CD4-positive, alpha-beta memory T cell (primary cell): ENCODE data around the gene RNF175. TPM values are rescaled to one million over a fixed set of nuclear protein-coding genes. Genes with fewer than 3 reads are reported as not detected.

Source experiments
- CTCF ChIA-PET: fragments of 350-600 bp; sonication (Branson Sonifier 250); formaldehyde crosslinking; loops from one replicate; lab custom pipeline; 2021; ENCODE audit warnings: inconsistent platforms; ENCODE audit not compliant: partially characterized antibody; lab: Charles Lee
- POLR2A ChIA-PET: fragments of 350-600 bp; sonication (Branson Sonifier 250); formaldehyde crosslinking; loops from one replicate; lab custom pipeline; 2021; ENCODE audit not compliant: partially characterized antibody; lab: Charles Lee
- DNase-seq, 5 donors: peaks; one replicate each; pipeline versions ENCODE4 v3.0.0 to v3.0.0-alpha.2; 2020 to 2022; ENCODE audit warnings: mixed read lengths in 1 of 5
- H3K27ac ChIP-seq: one replicate; pipeline ENCODE4 v1.7.0; 2013; ENCODE audit warnings: low read depth, low read length
- H3K27me3 ChIP-seq: 2 replicates; pipeline ENCODE4 v1.7.0; 2013; ENCODE audit warnings: mild to moderate bottlenecking, low read length, moderate library complexity; ENCODE audit not compliant: insufficient read depth
- H3K36me3 ChIP-seq: 2 replicates; pipeline ENCODE4 v1.7.0; 2013; ENCODE audit warnings: mild to moderate bottlenecking, low read length, moderate library complexity; ENCODE audit not compliant: insufficient read depth
- H3K4me1 ChIP-seq: 2 replicates; pipeline ENCODE4 v1.7.0; 2013; ENCODE audit warnings: mild to moderate bottlenecking, low read length, moderate library complexity; ENCODE audit not compliant: insufficient read depth
- H3K4me3 ChIP-seq, 2 donors: one replicate each; pipeline ENCODE4 v1.7.0; 2013; ENCODE audit warnings: low read length in 2 of 2, mild to moderate bottlenecking in 1 of 2
- H3K9me3 ChIP-seq, 2 donors: one replicate each; pipeline ENCODE4 v1.7.0; 2013; ENCODE audit warnings: low read length in 2 of 2, control low read depth in 1 of 2; ENCODE audit not compliant: control insufficient read depth in 1 of 2
- H3K27ac Mint-ChIP-seq, 7 donors: one replicate each; pipeline ENCODE4 v1.8.0; 2020 to 2021; ENCODE audit warnings: mixed read lengths in 7 of 7, mild to moderate bottlenecking in 6 of 7, inconsistent platforms in 3 of 7, moderate library complexity in 3 of 7
- H3K27me3 Mint-ChIP-seq, 2 donors: one replicate each; pipeline ENCODE4 v1.8.0; 2020 to 2021; ENCODE audit warnings: mixed read lengths in 2 of 2
- H3K36me3 Mint-ChIP-seq, 2 donors: one replicate each; pipeline ENCODE4 v1.8.0; 2020 to 2021; ENCODE audit warnings: mixed read lengths in 2 of 2, inconsistent platforms in 1 of 2, mild to moderate bottlenecking in 1 of 2
- H3K4me1 Mint-ChIP-seq, 4 donors: one replicate each; pipeline ENCODE4 v1.8.0; 2020 to 2021; ENCODE audit warnings: mixed read lengths in 4 of 4, mild to moderate bottlenecking in 1 of 4
- H3K4me3 Mint-ChIP-seq, 8 donors: one replicate each; pipeline ENCODE4 v1.8.0; 2020 to 2021; ENCODE audit warnings: mixed read lengths in 8 of 8, mild to moderate bottlenecking in 7 of 8, moderate library complexity in 6 of 8, inconsistent platforms in 3 of 8
- H3K9me3 Mint-ChIP-seq, 8 donors: one replicate each; pipeline ENCODE4 v1.8.0; 2020 to 2021; ENCODE audit warnings: mixed read lengths in 8 of 8, mild to moderate bottlenecking in 5 of 8, inconsistent platforms in 3 of 8, moderate library complexity in 1 of 8
- intact Hi-C: fragments of 100-400 bp; cut with micrococcal nuclease; formaldehyde crosslinking; loops from one replicate; pipeline ENCODE4 v1.15.1; 2023
- polyA plus RNA-seq, 2 donors: library from polyadenylated mRNA; unstranded; fragments of 300-500 nt; fragmentation: Illumina TruSeq; gene quantifications; one replicate each; pipeline ENCODE4 v1.2.3, GENCODE V29; 2021
- total RNA-seq, 2 experiments: library from RNA; stranded (reverse); gene quantifications; one replicate each; pipeline ENCODE4 v1.2.3, GENCODE V29; 2021

Gene RNF175
- total RNA-seq (under 1 TPM; 0.67 TPM), polyA plus RNA-seq (under 1 TPM; 0.24 to 0.59 TPM)

DNA sequence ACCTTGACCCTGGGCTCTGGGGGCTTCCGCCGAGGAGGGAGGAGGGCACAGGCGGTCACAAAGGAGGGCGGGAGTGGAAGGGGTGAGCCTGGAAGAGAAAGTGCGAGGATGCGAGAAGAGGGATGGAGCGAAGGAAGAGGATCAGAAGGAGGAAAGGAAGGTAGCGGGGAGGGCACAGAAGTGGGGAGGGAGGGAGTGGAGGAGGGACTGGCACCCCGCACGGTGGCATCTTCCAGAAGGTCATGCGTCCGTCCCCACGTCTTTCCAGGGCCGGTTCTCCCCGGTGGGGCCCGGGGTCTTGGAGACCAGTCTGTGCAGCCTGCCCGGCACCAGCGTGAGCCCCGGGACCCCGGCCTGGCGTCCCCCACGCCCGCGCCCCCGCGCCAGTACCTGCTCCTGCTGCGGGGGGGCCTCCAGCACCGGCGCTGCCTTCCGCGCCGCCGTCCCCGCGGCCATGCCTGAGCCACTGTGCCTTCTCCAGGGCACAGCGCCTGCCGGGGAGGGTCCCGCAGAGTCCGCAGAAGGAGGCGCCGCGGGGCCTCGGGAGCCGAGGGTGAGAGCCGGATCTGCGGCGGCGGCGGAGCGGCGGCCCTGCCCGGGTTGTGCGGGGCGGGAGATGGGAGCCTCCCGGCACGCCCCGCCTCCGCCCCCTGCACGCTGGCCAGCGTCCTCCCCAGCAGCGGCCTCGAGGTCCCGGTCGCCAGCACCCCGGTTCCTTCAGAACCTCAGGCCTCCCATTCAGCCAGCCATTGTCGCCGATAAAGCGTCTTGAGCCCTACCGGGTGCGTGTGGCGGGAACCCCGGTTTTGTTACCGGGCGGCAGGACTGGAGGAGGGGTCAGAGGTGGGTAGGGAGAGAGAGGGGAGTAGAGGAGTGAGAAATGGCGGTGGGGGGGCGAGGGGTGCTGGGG is at the start of gene RNF175:
Gene RNF175 (minus strand): TSS at position 618 of the 910 bp plus-strand sequence. CDS start 162 bp downstream, at position 456.
- peaks cover 0 to 8% (median 0%) of the 10 kb centered on the region in 8 donors for H3K9me3 Mint-ChIP-seq
- POLR2A ChIA-PET: no interaction called here
- Histone ChIP-seq H3K27me3 (peaks cover 14% of the 10 kb centered on the region), H3K4me3 (no peak within 1 kb of the TSS), H3K9me3 (no peaks in the 10 kb centered on the region), H3K4me1 (peaks cover 4% of the 10 kb centered on the region), H3K27ac (no peak within 1 kb of the TSS), H3K36me3 (no peaks in the 10 kb centered on the region)
- no peaks in the 10 kb centered on the region for H3K36me3 Mint-ChIP-seq
- no peak for DNase-seq
- H3K4me3 Mint-ChIP-seq: peak within 1 kb of the TSS; percentile 49 to 72 (median 66)
- H3K27ac Mint-ChIP-seq: no peak within 1 kb of the TSS
- intact Hi-C loops: no loop called here
- CTCF ChIA-PET: no interaction called here
- H3K4me1 Mint-ChIP-seq: peaks cover 8 to 20% (median 11%) of the 10 kb centered on the region in 4 donors
- H3K27me3 Mint-ChIP-seq: peaks cover 23 to 44% of the 10 kb centered on the region in 2 donors

- DNase-seq: peak in 4 of 5 donors; percentile 57 to 69 (median 62)
- no peaks in the 10 kb centered on the region for H3K9me3 ChIP-seq
- H3K36me3 ChIP-seq: no peaks in the 10 kb centered on the region
- POLR2A ChIA-PET: no interaction called here
- no peak overlapping the region for H3K4me3 ChIP-seq
- H3K4me1 ChIP-seq: peaks cover 18% of the 10 kb centered on the region
- CTCF ChIA-PET: no interaction called here
- H3K27me3 ChIP-seq: no peaks in the 10 kb centered on the region
- peak overlapping the region in 2 of 7 donors; percentile 9 to 30 for H3K27ac Mint-ChIP-seq
- H3K4me1 Mint-ChIP-seq: peaks cover 17 to 22% (median 18%) of the 10 kb centered on the region in 4 donors
- H3K36me3 Mint-ChIP-seq: no peaks in the 10 kb centered on the region
- H3K4me3 Mint-ChIP-seq: peak overlapping the region in 4 of 8 donors; percentile 10 to 79 (median 33)
- no peak overlapping the region for H3K27ac ChIP-seq
- no peaks in the 10 kb centered on the region for H3K9me3 Mint-ChIP-seq
- peaks cover 1 to 2% of the 10 kb centered on the region in 2 donors for H3K27me3 Mint-ChIP-seq
- intact Hi-C loops: no loop called here
Observed at GRCh38 chr4:153809307-153809706, 49.5 kb upstream of the RNF175 start.

DNA sequence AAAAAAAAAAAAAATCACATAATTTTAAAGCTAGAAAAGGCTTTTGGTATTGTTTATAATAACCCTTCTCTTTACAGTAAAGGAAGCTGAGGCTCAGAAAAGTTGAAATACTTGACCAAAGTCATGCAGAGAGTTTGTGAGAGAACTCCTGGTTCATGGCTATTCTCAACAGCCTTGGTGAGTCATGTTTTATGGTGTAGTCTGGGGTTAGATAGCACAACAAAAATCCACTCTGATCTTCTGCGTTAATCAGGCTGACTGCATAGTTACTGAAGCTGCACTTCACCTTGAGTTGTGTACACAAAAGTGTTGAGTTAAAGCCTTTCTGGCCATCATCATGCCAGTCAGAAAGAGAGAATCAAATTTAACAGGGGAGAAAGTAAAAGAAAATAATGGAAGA is 48.4 kb upstream of the RNF175 start:
- Mint-ChIP-seq H3K27ac (no peak overlapping the region), H3K9me3 (no peaks in the 10 kb centered on the region), H3K36me3 (no peaks in the 10 kb centered on the region), H3K27me3 (peaks cover 1 to 2% of the 10 kb centered on the region in 2 donors), H3K4me3 (peak overlapping the region in 2 of 8 donors; percentile 39 to 43), H3K4me1 (peaks cover 17 to 22% (median 17%) of the 10 kb centered on the region in 4 donors)
- Histone ChIP-seq H3K27me3 (no peaks in the 10 kb centered on the region), H3K27ac (no peak overlapping the region), H3K4me1 (peaks cover 18% of the 10 kb centered on the region), H3K36me3 (no peaks in the 10 kb centered on the region), H3K4me3 (no peak overlapping the region), H3K9me3 (no peaks in the 10 kb centered on the region)
- ChIA-PET CTCF (no interaction called here), POLR2A (no interaction called here)
- intact Hi-C loops: no loop called here
- DNase-seq: no peak

DNA sequence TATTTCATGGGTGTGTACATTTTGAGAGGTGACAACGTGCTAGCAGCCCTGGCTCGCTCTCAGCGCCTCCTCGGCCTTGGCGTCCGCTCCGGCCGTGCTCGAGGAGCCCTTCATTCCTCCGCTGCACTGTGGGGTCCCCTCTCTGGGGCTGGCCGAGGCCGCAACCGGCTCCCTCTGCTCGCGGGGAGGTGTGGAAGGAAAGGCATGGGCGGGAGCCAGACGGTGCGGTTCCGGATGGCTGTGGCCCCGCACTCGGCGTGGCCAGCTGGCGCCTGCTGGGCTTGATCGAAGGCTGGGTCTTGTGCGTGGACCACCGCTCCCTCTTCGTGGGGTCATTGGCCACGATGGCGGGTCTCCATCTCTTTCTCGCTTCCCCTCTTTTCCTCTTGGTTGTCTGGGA is 46.2 kb upstream of the RNF175 start:
- Histone ChIP-seq H3K4me3 (no peak overlapping the region), H3K27me3 (no peaks in the 10 kb centered on the region), H3K4me1 (peaks cover 18% of the 10 kb centered on the region), H3K36me3 (no peaks in the 10 kb centered on the region), H3K9me3 (no peaks in the 10 kb centered on the region), H3K27ac (no peak overlapping the region)
- H3K36me3 Mint-ChIP-seq: no peaks in the 10 kb centered on the region
- ChIA-PET POLR2A (no interaction called here), CTCF (no interaction called here)
- no peak for DNase-seq
- no peak overlapping the region for H3K4me3 Mint-ChIP-seq
- H3K4me1 Mint-ChIP-seq: peaks cover 14 to 22% (median 17%) of the 10 kb centered on the region in 4 donors
- no peak overlapping the region for H3K27ac Mint-ChIP-seq
- intact Hi-C loops: no loop called here
- H3K9me3 Mint-ChIP-seq: no peaks in the 10 kb centered on the region
- peaks cover 1 to 5% of the 10 kb centered on the region in 2 donors for H3K27me3 Mint-ChIP-seq

DNA sequence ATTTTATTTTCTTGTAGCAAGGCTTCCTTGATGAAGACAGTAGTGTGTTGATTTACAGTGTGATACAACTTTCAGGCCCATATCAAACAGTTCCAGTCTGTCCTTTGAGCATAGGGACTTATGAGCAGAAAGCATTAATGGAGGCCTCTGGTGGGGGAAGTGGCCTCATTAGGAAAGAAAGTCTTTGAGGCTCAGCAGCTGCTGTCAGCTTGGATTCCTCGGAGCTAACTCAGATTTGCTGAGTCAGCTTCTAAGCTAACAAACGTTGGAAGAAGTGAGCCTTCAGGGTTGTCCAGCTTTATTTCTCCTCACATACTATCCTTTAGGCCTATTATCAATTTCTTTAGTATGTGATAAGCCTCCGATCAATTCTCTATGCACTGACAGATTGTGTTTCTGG is 44.9 kb upstream of the RNF175 start:
- H3K9me3 ChIP-seq: no peaks in the 10 kb centered on the region
- H3K4me3 ChIP-seq: no peak overlapping the region
- intact Hi-C loops: no loop called here
- H3K27ac ChIP-seq: no peak overlapping the region
- Mint-ChIP-seq H3K4me1 (peaks cover 11 to 19% (median 14%) of the 10 kb centered on the region in 4 donors), H3K36me3 (no peaks in the 10 kb centered on the region), H3K27me3 (peaks cover 4 to 7% of the 10 kb centered on the region in 2 donors), H3K4me3 (no peak overlapping the region), H3K27ac (no peak overlapping the region), H3K9me3 (no peaks in the 10 kb centered on the region)
- H3K27me3 ChIP-seq: no peaks in the 10 kb centered on the region
- no peak for DNase-seq
- POLR2A ChIA-PET: no interaction called here
- H3K4me1 ChIP-seq: peaks cover 10% of the 10 kb centered on the region
- no peaks in the 10 kb centered on the region for H3K36me3 ChIP-seq
- CTCF ChIA-PET: no interaction called here

DNA sequence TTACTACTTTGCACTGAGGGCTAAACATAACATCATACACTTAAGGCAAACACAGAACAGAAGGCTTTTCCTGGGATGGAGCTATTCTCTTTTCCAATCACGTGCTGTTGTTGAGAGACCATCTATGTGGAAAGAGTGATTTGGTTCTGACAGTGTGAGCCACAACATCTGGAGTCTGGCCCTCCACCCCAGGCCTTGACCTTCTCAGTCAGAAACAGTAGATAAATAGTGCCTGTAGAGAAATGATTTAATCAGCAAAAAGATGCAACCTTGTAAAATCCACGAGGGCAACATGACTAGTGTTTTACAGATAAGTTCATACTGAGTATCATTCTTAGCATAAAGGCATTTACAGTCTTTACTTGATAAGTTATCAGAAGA is 39.9 kb upstream of the RNF175 start:
- Mint-ChIP-seq H3K4me1 (no peaks in the 10 kb centered on the region), H3K27me3 (peaks cover 18 to 29% of the 10 kb centered on the region in 2 donors), H3K27ac (no peak overlapping the region), H3K4me3 (no peak overlapping the region), H3K36me3 (no peaks in the 10 kb centered on the region), H3K9me3 (no peaks in the 10 kb centered on the region)
- H3K27me3 ChIP-seq: no peaks in the 10 kb centered on the region
- CTCF ChIA-PET: no interaction called here
- H3K9me3 ChIP-seq: no peaks in the 10 kb centered on the region
- DNase-seq: no peak
- intact Hi-C loops: no loop called here
- H3K36me3 ChIP-seq: no peaks in the 10 kb centered on the region
- POLR2A ChIA-PET: no interaction called here
- H3K4me3 ChIP-seq: no peak overlapping the region
- H3K27ac ChIP-seq: no peak overlapping the region
- H3K4me1 ChIP-seq: no peaks in the 10 kb centered on the region

- Mint-ChIP-seq H3K9me3 (no peaks in the 10 kb centered on the region), H3K4me1 (no peaks in the 10 kb centered on the region), H3K4me3 (no peak overlapping the region), H3K36me3 (no peaks in the 10 kb centered on the region), H3K27me3 (peaks cover 19 to 34% of the 10 kb centered on the region in 2 donors), H3K27ac (no peak overlapping the region)
- H3K4me1 ChIP-seq: no peaks in the 10 kb centered on the region
- intact Hi-C loops: no loop called here
- ChIA-PET POLR2A (no interaction called here), CTCF (no interaction called here)
- no peak overlapping the region for H3K27ac ChIP-seq
- H3K4me3 ChIP-seq: no peak overlapping the region
- DNase-seq: no peak
- no peaks in the 10 kb centered on the region for H3K27me3 ChIP-seq
- H3K9me3 ChIP-seq: no peaks in the 10 kb centered on the region
- no peaks in the 10 kb centered on the region for H3K36me3 ChIP-seq
Observed at GRCh38 chr4:153798901-153799693, 39.3 kb upstream of the RNF175 start.
